Liver (tissue), 3 donors: ENCODE results near the gene TECR.
"Not testable (repeated sequence)": the region's sequence is repeated elsewhere in the genome, so short reads cannot be mapped to it uniquely, and the experiment has no call there.

Experiments used
- ATF3 ChIP-seq: IDR thresholded peaks from 2 replicates; pipeline ENCODE4 v1.6.1; 2016; ENCODE audit warnings: antibody characterized with exemption
- CTCF ChIP-seq: fragments of 150-350 bp; IDR thresholded peaks from 2 replicates; pipeline ENCODE4 v1.5.1; 2017; ENCODE audit warnings: improper control_type of control experiment, low read depth, low read length; ENCODE audit not compliant: missing input control
- FOXA2 ChIP-seq: IDR thresholded peaks from 2 replicates; pipeline ENCODE4 v1.6.1; 2016; ENCODE audit warnings: antibody characterized with exemption
- GABPA ChIP-seq, 2 donors: IDR thresholded peaks in 1 of 2; conservative IDR thresholded peaks in 1 of 2; 2 replicates each; pipeline ENCODE4 v1.6.1; 2016; ENCODE audit warnings: antibody characterized with exemption in 2 of 2, mild to moderate bottlenecking in 1 of 2, moderate library complexity in 1 of 2
- HNF4A ChIP-seq, 2 donors: conservative IDR thresholded peaks; 2 replicates each; pipeline ENCODE4 v1.6.1; 2016; ENCODE audit warnings: antibody characterized with exemption in 2 of 2, mild to moderate bottlenecking in 2 of 2
- JUND ChIP-seq, 2 donors: IDR thresholded peaks; 2 replicates each; pipeline ENCODE4 v1.6.1; 2016; ENCODE audit warnings: antibody characterized with exemption in 2 of 2
- RAD21 ChIP-seq, 2 donors: IDR thresholded peaks; 2 replicates each; pipeline ENCODE4 v1.6.1; 2016; ENCODE audit warnings: antibody characterized with exemption in 2 of 2, mild to moderate bottlenecking in 2 of 2
- REST ChIP-seq: IDR thresholded peaks from 2 replicates; pipeline ENCODE4 v1.6.1; 2016; ENCODE audit warnings: antibody characterized with exemption, mild to moderate bottlenecking
- RXRA ChIP-seq, 2 donors: IDR thresholded peaks; 2 replicates each; pipeline ENCODE4 v1.6.1; 2017 to 2018; ENCODE audit warnings: antibody characterized with exemption in 2 of 2, mild to moderate bottlenecking in 1 of 2
- TAF1 ChIP-seq: conservative IDR thresholded peaks from 2 replicates; pipeline ENCODE4 v1.6.1; 2016; ENCODE audit warnings: antibody characterized with exemption, mild to moderate bottlenecking
- donor health status: healthy.
- donor health status: healthy.

- not testable (repeated sequence) for TF ChIP-seq TAF1; ATF3; GABPA (IDR thresholded peaks at IDR 0.05 in 1 of 2, conservative IDR thresholded peaks at IDR 0.05 in 1 of 2); JUND (IDR thresholded peaks at IDR 0.05); CTCF; REST; HNF4A (conservative IDR thresholded peaks at IDR 0.05); RXRA (IDR thresholded peaks at IDR 0.05); RAD21 (IDR thresholded peaks at IDR 0.05); FOXA2
Measured at GRCh38 chr19:14551134-14552005, 22.0 kb downstream of the TECR start.
